HCT116 (cell line): ENCODE results near the gene MEF2B. TPM values are rescaled to one million over a fixed set of nuclear protein-coding genes. Genes with fewer than 3 reads are reported as not detected.

Source experiments
- ATAC-seq: fragments of 200-7000 bp; cut with Tn5 transposase; 2 replicates; pipeline ENCODE4 v1.9.1; 2020; ENCODE audit warnings: mild to moderate bottlenecking, moderate library complexity
- BruUV-seq: library from RNA; stranded (reverse); fragments of 400-500 nt; replicated peaks from 2 replicates; lab custom pipeline; 2021; lab: Mats Ljungman, UMichigan
- CTCF ChIA-PET: fragments of 300-600 bp; sonication (Branson Sonifier 250); formaldehyde crosslinking; loops from one replicate; lab custom pipeline; 2021; ENCODE audit warnings: antibody characterized with exemption; lab: Charles Lee
- POLR2A ChIA-PET: fragments of 300-600, 350-600 bp; sonication (Branson Sonifier 250); formaldehyde crosslinking; loops from one replicate; lab custom pipeline; 2021; ENCODE audit warnings: antibody characterized with exemption; lab: Charles Lee
- RAD21 ChIA-PET, 2 experiments: fragments of 300-600 bp; sonication (Branson Sonifier 250); formaldehyde crosslinking; loops; one replicate each; lab custom pipeline; 2023; ENCODE audit warnings: low total read pairs in 2 of 2; ENCODE audit not compliant: uncharacterized antibody in 2 of 2, unreplicated experiment in 2 of 2, low non-redundant PET in 1 of 2; lab: Charles Lee
- DNase-seq: peaks from one replicate; pipeline ENCODE4 v3.0.0-alpha.2; 2010; ENCODE audit warnings: low read depth, low spot score
- H2AFZ ChIP-seq: fragments of 200-600 bp; shearing (Covaris generic), sonication (generic); 2 replicates; pipeline ENCODE4 v1.6.1; 2017; ENCODE audit warnings: low read depth, mixed run types, mixed read lengths, antibody characterized with exemption, low read length; ENCODE audit not compliant: poor library complexity, severe bottlenecking
- H3K27ac ChIP-seq: 2 replicates; pipeline ENCODE4 v1.5.1; 2012; ENCODE audit warnings: low read depth, low read length
- H3K27me3 ChIP-seq: fragments of 200-600 bp; sonication (generic); 2 replicates; pipeline ENCODE4 v1.6.1; 2016; ENCODE audit warnings: mixed run types, low read length, mixed read lengths; ENCODE audit not compliant: insufficient read depth
- H3K36me3 ChIP-seq, 2 experiments: fragments of 200-500 bp in 1 of 2; fragments of 200-600 bp in 1 of 2; sonication (Bioruptor generic) in 1 of 2; sonication (generic) in 1 of 2; 2 replicates each; pipeline versions ENCODE4 v1.5.1 to v1.6.1; 2014 to 2016; ENCODE audit warnings: low read length in 2 of 2, inconsistent platforms in 1 of 2, mixed read lengths in 1 of 2, mixed run types in 1 of 2; ENCODE audit not compliant: insufficient read depth in 2 of 2, control insufficient read depth in 1 of 2
- H3K4me1 ChIP-seq, 2 experiments: fragments of 200-600 bp in 1 of 2; sonication (generic) in 1 of 2; 2 replicates each; pipeline versions ENCODE4 v1.5.1 to v1.6.1; 2012 to 2017; ENCODE audit warnings: low read length in 2 of 2, inconsistent platforms in 1 of 2, mild to moderate bottlenecking in 1 of 2, mixed read lengths in 1 of 2, mixed run types in 1 of 2, moderate library complexity in 1 of 2; ENCODE audit not compliant: insufficient read depth in 2 of 2, control insufficient read depth in 1 of 2
- H3K4me2 ChIP-seq: fragments of 200-600 bp; sonication (generic); 2 replicates; pipeline ENCODE4 v1.6.1; 2017; ENCODE audit warnings: mixed run types, low read length, mixed read lengths
- H3K4me3 ChIP-seq, 2 experiments: fragments of 200-600 bp in 1 of 2; sonication (generic) in 1 of 2; replicated peaks in 1 of 2; 2 replicates each; pipeline ENCODE4 v1.5.1; 2011 to 2016; ENCODE audit warnings: low read length in 2 of 2, control low read depth in 1 of 2, low read depth in 1 of 2, mild to moderate bottlenecking in 1 of 2, mixed read lengths in 1 of 2, mixed run types in 1 of 2
- H3K79me2 ChIP-seq: fragments of 200-600 bp; sonication (generic); 2 replicates; pipeline ENCODE4 v1.6.1; 2017; ENCODE audit warnings: mild to moderate bottlenecking, mixed run types, low read length, moderate library complexity, mixed read lengths; ENCODE audit not compliant: insufficient read depth
- H3K9ac ChIP-seq: fragments of 200-600 bp; sonication (generic); 2 replicates; pipeline ENCODE4 v1.6.1; 2016; ENCODE audit warnings: low read length, mixed read lengths
- H3K9me2 ChIP-seq: fragments of 200-600 bp; sonication (generic), shearing (Covaris generic); 2 replicates; pipeline ENCODE4 v1.6.1; 2017; ENCODE audit warnings: mixed run types, mild to moderate bottlenecking, moderate library complexity; ENCODE audit not compliant: insufficient read depth
- H3K9me3 ChIP-seq, 2 experiments: fragments of 200-500 bp in 1 of 2; fragments of 200-600 bp in 1 of 2; sonication (Bioruptor generic) in 1 of 2; sonication (generic) in 1 of 2; 2 replicates each; pipeline ENCODE4 v1.6.1; 2014 to 2017; ENCODE audit warnings: low read length in 2 of 2, mixed read lengths in 2 of 2, inconsistent platforms in 1 of 2, low read depth in 1 of 2, mild to moderate bottlenecking in 1 of 2, mixed run types in 1 of 2, moderate library complexity in 1 of 2; ENCODE audit not compliant: control insufficient read depth in 1 of 2, insufficient read depth in 1 of 2
- H4K20me1 ChIP-seq: fragments of 200-600 bp; sonication (generic), shearing (Covaris generic); 2 replicates; pipeline ENCODE4 v1.6.1; 2017; ENCODE audit warnings: mixed run types, mild to moderate bottlenecking, moderate library complexity; ENCODE audit not compliant: insufficient read depth
- ATF3 ChIP-seq: IDR thresholded peaks from 2 replicates; pipeline ENCODE4 v1.6.1; 2012
- CEBPB ChIP-seq: IDR thresholded peaks from 2 replicates; pipeline ENCODE4 v1.6.1; 2012; ENCODE audit warnings: low read depth
- EGR1 ChIP-seq: IDR thresholded peaks from 2 replicates; pipeline ENCODE4 v1.6.1; 2012; ENCODE audit warnings: low read depth
- ELF1 ChIP-seq: IDR thresholded peaks from 2 replicates; pipeline ENCODE4 v1.6.1; 2012; ENCODE audit warnings: low read depth, borderline replicate concordance
- EZH2 ChIP-seq: fragments of 200-600 bp; sonication (generic); IDR thresholded peaks from 2 replicates; pipeline ENCODE4 v1.6.1; 2017; ENCODE audit warnings: antibody characterized with exemption, mixed run types
- FOSL1 ChIP-seq: IDR thresholded peaks from 2 replicates; pipeline ENCODE4 v1.6.1; 2012; ENCODE audit warnings: low read depth
- JUND ChIP-seq: IDR thresholded peaks from 2 replicates; pipeline ENCODE4 v1.6.1; 2012
- RAD21 ChIP-seq: IDR thresholded peaks from 2 replicates; pipeline ENCODE4 v1.6.1; 2012; ENCODE audit warnings: low read depth, mild to moderate bottlenecking
- SP1 ChIP-seq: IDR thresholded peaks from 2 replicates; pipeline ENCODE4 v1.6.1; 2012; ENCODE audit warnings: low read depth
- SRF ChIP-seq: IDR thresholded peaks from 2 replicates; pipeline ENCODE4 v1.6.1; 2012; ENCODE audit warnings: low read depth
- TCF7L2 ChIP-seq: IDR thresholded peaks from 2 replicates; pipeline ENCODE4 v1.7.0; 2011; ENCODE audit warnings: borderline replicate concordance, inconsistent platforms; ENCODE audit not compliant: insufficient read depth, insufficient read length; ENCODE audit errors: extremely low read depth
- YY1 ChIP-seq: IDR thresholded peaks from 2 replicates; pipeline ENCODE4 v1.6.1; 2011; ENCODE audit warnings: low read length, low read depth, moderate library complexity, mild to moderate bottlenecking; ENCODE audit not compliant: insufficient replicate concordance; ENCODE audit errors: extremely low read depth
- ZBTB33 ChIP-seq: IDR thresholded peaks from 2 replicates; pipeline ENCODE4 v1.6.1; 2011; ENCODE audit warnings: mild to moderate bottlenecking, low read length, moderate library complexity; ENCODE audit not compliant: insufficient replicate concordance; ENCODE audit errors: extremely low read depth
- ZFX ChIP-seq: fragments of 450-650 bp; IDR thresholded peaks from 2 replicates; pipeline ENCODE4 v1.6.1; 2017
- ZNF274 ChIP-seq: fragments of 200-500 bp; sonication (Bioruptor generic); IDR thresholded peaks from 2 replicates; pipeline ENCODE4 v1.6.1; 2014; ENCODE audit warnings: mild to moderate bottlenecking, low read depth, low read length, inconsistent platforms
- intact Hi-C: fragments of 100-400 bp; cut with micrococcal nuclease; formaldehyde crosslinking; loops from 2 replicates; pipeline ENCODE4 v1.10.0; 2022
- total RNA-seq: library from RNA; stranded (reverse); gene quantifications from one replicate; pipeline ENCODE4 v1.2.1, GENCODE V29; 2021; ENCODE audit not compliant: unreplicated experiment
- TF ChIP-seq, protein P1 (sequence below): IDR thresholded peaks from 2 replicates; pipeline ENCODE4 v1.6.1; 2012
- TF ChIP-seq, protein P2 (sequence below): IDR thresholded peaks from 2 replicates; pipeline ENCODE4 v1.6.1; 2012; ENCODE audit warnings: low read depth

Gene MEF2B
- total RNA-seq, 1 experiment from 2014 or later, result 7.9 TPM

- no peak for TF ChIP-seq EZH2
- TF ChIP-seq EGR1, result no peak
- TF ChIP-seq ATF3, result no peak
- no peak for TF ChIP-seq JUND
- TF ChIP-seq SP1, result no peak
- no peak for TF ChIP-seq TCF7L2
- TF ChIP-seq FOSL1, result no peak
- TF ChIP-seq, protein P1, sequence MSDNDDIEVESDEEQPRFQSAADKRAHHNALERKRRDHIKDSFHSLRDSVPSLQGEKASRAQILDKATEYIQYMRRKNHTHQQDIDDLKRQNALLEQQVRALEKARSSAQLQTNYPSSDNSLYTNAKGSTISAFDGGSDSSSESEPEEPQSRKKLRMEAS, result no peak
- TF ChIP-seq RAD21, result no peak
- TF ChIP-seq SRF, result no peak
- TF ChIP-seq, protein P2, sequence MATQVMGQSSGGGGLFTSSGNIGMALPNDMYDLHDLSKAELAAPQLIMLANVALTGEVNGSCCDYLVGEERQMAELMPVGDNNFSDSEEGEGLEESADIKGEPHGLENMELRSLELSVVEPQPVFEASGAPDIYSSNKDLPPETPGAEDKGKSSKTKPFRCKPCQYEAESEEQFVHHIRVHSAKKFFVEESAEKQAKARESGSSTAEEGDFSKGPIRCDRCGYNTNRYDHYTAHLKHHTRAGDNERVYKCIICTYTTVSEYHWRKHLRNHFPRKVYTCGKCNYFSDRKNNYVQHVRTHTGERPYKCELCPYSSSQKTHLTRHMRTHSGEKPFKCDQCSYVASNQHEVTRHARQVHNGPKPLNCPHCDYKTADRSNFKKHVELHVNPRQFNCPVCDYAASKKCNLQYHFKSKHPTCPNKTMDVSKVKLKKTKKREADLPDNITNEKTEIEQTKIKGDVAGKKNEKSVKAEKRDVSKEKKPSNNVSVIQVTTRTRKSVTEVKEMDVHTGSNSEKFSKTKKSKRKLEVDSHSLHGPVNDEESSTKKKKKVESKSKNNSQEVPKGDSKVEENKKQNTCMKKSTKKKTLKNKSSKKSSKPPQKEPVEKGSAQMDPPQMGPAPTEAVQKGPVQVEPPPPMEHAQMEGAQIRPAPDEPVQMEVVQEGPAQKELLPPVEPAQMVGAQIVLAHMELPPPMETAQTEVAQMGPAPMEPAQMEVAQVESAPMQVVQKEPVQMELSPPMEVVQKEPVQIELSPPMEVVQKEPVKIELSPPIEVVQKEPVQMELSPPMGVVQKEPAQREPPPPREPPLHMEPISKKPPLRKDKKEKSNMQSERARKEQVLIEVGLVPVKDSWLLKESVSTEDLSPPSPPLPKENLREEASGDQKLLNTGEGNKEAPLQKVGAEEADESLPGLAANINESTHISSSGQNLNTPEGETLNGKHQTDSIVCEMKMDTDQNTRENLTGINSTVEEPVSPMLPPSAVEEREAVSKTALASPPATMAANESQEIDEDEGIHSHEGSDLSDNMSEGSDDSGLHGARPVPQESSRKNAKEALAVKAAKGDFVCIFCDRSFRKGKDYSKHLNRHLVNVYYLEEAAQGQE, result no peak
- no peak for TF ChIP-seq ZNF274
- TF ChIP-seq ZFX, result no peak
- no peak for TF ChIP-seq YY1
- TF ChIP-seq ZBTB33, result no peak
- TF ChIP-seq CEBPB, result no peak
- TF ChIP-seq ELF1, result no peak
- no peak for DNase-seq
- H3K4me2 ChIP-seq, result no peak overlapping the region
These were observed 48.7 kb downstream of the MEF2B start for GRCh38 chr19:19121371-19121770.

More at GRCh38 chr19:19121371-19121770, 48.7 kb downstream of the MEF2B start:
- Histone ChIP-seq H4K20me1 (no peaks in the 10 kb centered on the region), H3K79me2 (no peaks in the 10 kb centered on the region), H3K4me1 (peaks cover 0 to 5% of the 10 kb centered on the region in 2 experiments; a peak in 2 of 4 replicates), H3K27me3 (no peaks in the 10 kb centered on the region), H3K9me2 (no peaks in the 10 kb centered on the region), H3K9ac (no peak overlapping the region), H3K27ac (no peak overlapping the region; the same call in 1 of the 2 replicates), H2AFZ (no peak overlapping the region), H3K36me3 (peaks cover 16 to 41% of the 10 kb centered on the region in 2 experiments), H3K4me3 (no peak overlapping the region), H3K9me3 (no peaks in the 10 kb centered on the region)
- CTCF ChIA-PET, result no interaction called here
- POLR2A ChIA-PET, result no interaction called here
- no TSS peak for BruUV-seq
- RAD21 ChIA-PET, result no interaction called here
- no peak for ATAC-seq
- intact Hi-C loops, result no loop called here
